Right lobe of liver (tissue), 6 donors: ENCODE data around the gene FLVCR2. TPM values are rescaled to one million over a fixed set of nuclear protein-coding genes. Genes with fewer than 3 reads are reported as not detected.

Experiments used
- ATAC-seq, 4 donors: fragments of 200-7000 bp; cut with Tn5 transposase; one replicate each; pipeline ENCODE4 v1.9.1; 2020; ENCODE audit warnings: mild to moderate bottlenecking in 4 of 4, moderate library complexity in 4 of 4
- DNase-seq, 3 donors: peaks; one replicate each; pipeline ENCODE4 v3.0.0-alpha.2; 2020
- H3K27ac ChIP-seq, 3 donors: fragments of 200-600 bp; one replicate each; pipeline ENCODE4 v1.8.0; 2022
- H3K27me3 ChIP-seq, 2 donors: fragments of 200-600 bp; one replicate each; pipeline ENCODE4 v1.8.0; 2022
- H3K36me3 ChIP-seq, 4 donors: fragments of 200-600 bp; sonication (generic) in 1 of 4; one replicate each; pipeline versions ENCODE4 v1.5.1 to v1.8.0; 2017 to 2022; ENCODE audit warnings: control low read depth in 1 of 4
- H3K4me1 ChIP-seq, 4 donors: fragments of 200-600 bp; sonication (generic) in 1 of 4; one replicate each; pipeline versions ENCODE4 v1.5.1 to v1.8.0; 2017 to 2022; ENCODE audit warnings: control low read depth in 1 of 4
- H3K4me3 ChIP-seq, 3 donors: fragments of 200-600 bp; one replicate each; pipeline ENCODE4 v1.8.0; 2022
- H3K9me3 ChIP-seq, 4 donors: fragments of 200-600 bp; sonication (generic) in 1 of 4; one replicate each; pipeline versions ENCODE4 v1.5.1 to v1.8.0; 2017 to 2022; ENCODE audit warnings: control low read depth in 1 of 4
- CTCF ChIP-seq, 4 donors: fragments of 200-600 bp in 3 of 4; fragments of 450-650 bp in 1 of 4; IDR thresholded peaks; one replicate each; pipeline versions ENCODE4 v1.5.1 to v1.8.0; 2016 to 2022; ENCODE audit warnings: antibody characterized with exemption in 4 of 4, mild to moderate bottlenecking in 2 of 4
- POLR2A ChIP-seq: fragments of 450-650 bp; IDR thresholded peaks from one replicate; pipeline ENCODE4 v1.6.1; 2017; ENCODE audit warnings: antibody characterized with exemption, mild to moderate bottlenecking
- WGBS: methylation state at CpG from one replicate; pipeline ENCODE4 v1.1.6; 2018; ENCODE audit warnings: low coverage, low lambda C conversion rate; ENCODE audit not compliant: insufficient coverage; ENCODE audit errors: missing lambda C conversion rate; 5-methylcytosine and 5-hydroxymethylcytosine counted together
- intact Hi-C, 2 donors: fragments of 100-400 bp; cut with DNase I; formaldehyde crosslinking; loops; one replicate each; pipeline versions ENCODE4 v1.11.2 to v1.14.1; 2022
- total RNA-seq, 6 experiments: library from RNA; depleted of rRNA in 2 of 6; stranded (reverse); fragments of >200 nt in 2 of 6; fragmentation: NEBNext Ultra II Directional in 3 of 6; extraction: Animal tissue kit (Norgen Biotek cat#: 25700) in 3 of 6; gene quantifications; one replicate each; pipeline versions ENCODE4 v1.1.0 to v1.2.4, GENCODE V29; 2016 to 2023
- donor health status: DM: no; HTN: yes; CAD: no.
- donor health status: DM: no; HTN: no; CAD: no.
- donor health status: DM: no; HTN: no; CAD: no.
- donor health status: DM: no; HTN: yes; CAD: no.
- donor health status: DM: no; HTN: yes; CAD: no.

FLVCR2 gene
- total RNA-seq, 6 experiments from 2014 or later = 17.0 to 42.8 (median 27.8) TPM

GRCh38 chr14:75540479-75540851 is 38.0 kb upstream of the FLVCR2 start:
- Histone ChIP-seq H3K27me3 (no peaks in the 10 kb centered on the region), H3K4me3 (no peak overlapping the region), H3K9me3 (no peaks in the 10 kb centered on the region), H3K27ac (no peak overlapping the region), H3K36me3 (no peaks in the 10 kb centered on the region), H3K4me1 (peaks cover 0 to 25% (median 8%) of the 10 kb centered on the region in 4 donors)
- WGBS = 77% methylated on average over 7 of the region's 7 CpGs
- intact Hi-C loops = no loop called here
- DNase-seq = no peak
- no peak for TF ChIP-seq CTCF (IDR thresholded peaks at IDR 0.05)
- TF ChIP-seq POLR2A = no peak
- ATAC-seq = no peak

- H3K27ac ChIP-seq = peak overlapping the region; percentile 43 to 67 (median 47)
- peaks cover 0 to 10% (median 2%) of the 10 kb centered on the region in 4 donors for H3K4me1 ChIP-seq
- no peak overlapping the region for H3K4me3 ChIP-seq
- ATAC-seq = peak; percentile 74 to 89 (median 85)
- intact Hi-C loops = no loop called here
- 33% methylated on average over 2 of the region's 10 CpGs for WGBS
- no peaks in the 10 kb centered on the region for H3K36me3 ChIP-seq
- peak in 2 of 3 donors; percentile 78 to 79 for DNase-seq
- no peaks in the 10 kb centered on the region for H3K27me3 ChIP-seq
- H3K9me3 ChIP-seq = no peaks in the 10 kb centered on the region
- TF ChIP-seq POLR2A = no peak
- no peak for TF ChIP-seq CTCF (IDR thresholded peaks at IDR 0.05)
Measured at GRCh38 chr14:75542588-75543091, 35.8 kb upstream of the FLVCR2 start.

GRCh38 chr14:75543253-75543652 is 35.2 kb upstream of the FLVCR2 start:
- Histone ChIP-seq H3K4me1 (peaks cover 0 to 16% (median 5%) of the 10 kb centered on the region in 4 donors), H3K9me3 (no peaks in the 10 kb centered on the region), H3K36me3 (no peaks in the 10 kb centered on the region), H3K27me3 (no peaks in the 10 kb centered on the region), H3K27ac (peak overlapping the region; percentile 43 to 67 (median 47)), H3K4me3 (no peak overlapping the region)
- DNase-seq (no peak), ATAC-seq (no peak)
- intact Hi-C loops = no loop called here
- TF ChIP-seq POLR2A (no peak), CTCF (IDR thresholded peaks at IDR 0.05) (no peak)
- 41% methylated on average over 4 of the region's 4 CpGs for WGBS

GRCh38 chr14:75543786-75544185 is 34.6 kb upstream of the FLVCR2 start:
- no peaks in the 10 kb centered on the region for H3K36me3 ChIP-seq
- no peak overlapping the region for H3K4me3 ChIP-seq
- no peak overlapping the region for H3K27ac ChIP-seq
- H3K4me1 ChIP-seq = peaks cover 0 to 21% (median 7%) of the 10 kb centered on the region in 4 donors
- TF ChIP-seq CTCF (IDR thresholded peaks at IDR 0.05) (no peak), POLR2A (no peak)
- no peaks in the 10 kb centered on the region for H3K27me3 ChIP-seq
- WGBS = 77% methylated on average over 2 of the region's 2 CpGs
- DNase-seq (no peak), ATAC-seq (peak in 1 of 4 donors; percentile 33)
- H3K9me3 ChIP-seq = no peaks in the 10 kb centered on the region
- intact Hi-C loops = no loop called here

- no peak for DNase-seq
- 60% methylated on average over 1 of the region's 13 CpGs for WGBS
Measured at GRCh38 chr14:75545907-75546306, 32.5 kb upstream of the FLVCR2 start.

More at GRCh38 chr14:75545907-75546306, 32.5 kb upstream of the FLVCR2 start:
- no peaks in the 10 kb centered on the region for H3K36me3 ChIP-seq
- no peaks in the 10 kb centered on the region for H3K27me3 ChIP-seq
- H3K9me3 ChIP-seq = no peaks in the 10 kb centered on the region
- ATAC-seq = no peak
- TF ChIP-seq POLR2A (no peak), CTCF (IDR thresholded peaks at IDR 0.05) (no peak)
- peaks cover 0 to 28% (median 9%) of the 10 kb centered on the region in 4 donors for H3K4me1 ChIP-seq
- H3K4me3 ChIP-seq = no peak overlapping the region
- no peak overlapping the region for H3K27ac ChIP-seq
- intact Hi-C loops = no loop called here
